Colonic mucosa (tissue), 4 donors: ENCODE results near the gene RBM19. TPM values are rescaled to one million over a fixed set of nuclear protein-coding genes. Genes with fewer than 3 reads are reported as not detected.

Experiments used
- DNase-seq: peaks from one replicate; pipeline ENCODE4 v3.0.0-alpha.2; 2020
- H3K27ac ChIP-seq: fragments of 200-600 bp; one replicate; pipeline ENCODE4 v1.8.0; 2021
- H3K27me3 ChIP-seq: fragments of 200-600 bp; one replicate; pipeline ENCODE4 v1.8.0; 2021
- H3K36me3 ChIP-seq: fragments of 200-600 bp; one replicate; pipeline ENCODE4 v1.8.0; 2021
- H3K4me1 ChIP-seq: fragments of 200-600 bp; one replicate; pipeline ENCODE4 v1.8.0; 2021; ENCODE audit warnings: mild to moderate bottlenecking
- H3K4me3 ChIP-seq: fragments of 200-600 bp; one replicate; pipeline ENCODE4 v1.8.0; 2021
- H3K9ac ChIP-seq, 2 donors: one replicate each; pipeline ENCODE4 v1.7.0; 2013; ENCODE audit warnings: control low read depth in 2 of 2, low read depth in 2 of 2, low read length in 2 of 2
- H3K9me3 ChIP-seq: fragments of 200-600 bp; one replicate; pipeline ENCODE4 v1.8.0; 2021
- intact Hi-C: fragments of 100-400 bp; cut with DNase I; formaldehyde crosslinking; loops from one replicate; pipeline ENCODE4 v1.14.1; 2022
- total RNA-seq, 2 donors: library from RNA; stranded (reverse); fragmentation: NEBNext Ultra II Directional in 1 of 2; extraction: Animal tissue kit (Norgen Biotek cat#: 25700) in 1 of 2; gene quantifications; one replicate each; pipeline ENCODE4 v1.2.1, GENCODE V29; 2021
- TF ChIP-seq, protein P1 (sequence below): fragments of 200-600 bp; IDR thresholded peaks from one replicate; pipeline ENCODE4 v1.8.0; 2022; ENCODE audit warnings: antibody characterized with exemption, mild to moderate bottlenecking
- donor health status: healthy.
- donor health status: DM: no; HTN: no; CAD: no.
- donor health status: DM: no; HTN: no; CAD: no.

The RBM19 gene
- total RNA-seq, 2 donors from 2014 or later = 13.5 to 33.1 TPM

DNA sequence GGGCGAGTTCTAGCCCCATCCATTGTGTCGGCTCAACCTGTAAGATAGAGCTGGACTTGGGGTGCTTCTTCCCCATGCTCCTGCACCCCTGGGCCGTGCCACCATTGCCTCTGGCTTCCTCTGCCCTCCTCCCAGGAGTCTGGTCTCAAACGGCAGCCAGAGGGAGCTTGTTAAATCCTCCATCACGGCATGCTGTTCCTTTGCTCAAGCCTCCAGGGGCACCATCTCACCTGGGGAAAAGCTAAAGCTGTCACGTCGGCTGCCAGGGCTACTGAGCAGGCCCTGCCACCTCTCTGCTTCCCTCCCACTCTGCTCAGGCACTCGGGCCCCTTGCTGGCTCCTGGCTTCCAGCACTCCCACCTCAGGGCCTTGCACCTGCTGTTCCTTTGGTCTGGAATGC, 140.4 kb downstream of the RBM19 start:
- no peaks in the 10 kb centered on the region for H3K36me3 ChIP-seq
- intact Hi-C loops = no loop called here

DNA sequence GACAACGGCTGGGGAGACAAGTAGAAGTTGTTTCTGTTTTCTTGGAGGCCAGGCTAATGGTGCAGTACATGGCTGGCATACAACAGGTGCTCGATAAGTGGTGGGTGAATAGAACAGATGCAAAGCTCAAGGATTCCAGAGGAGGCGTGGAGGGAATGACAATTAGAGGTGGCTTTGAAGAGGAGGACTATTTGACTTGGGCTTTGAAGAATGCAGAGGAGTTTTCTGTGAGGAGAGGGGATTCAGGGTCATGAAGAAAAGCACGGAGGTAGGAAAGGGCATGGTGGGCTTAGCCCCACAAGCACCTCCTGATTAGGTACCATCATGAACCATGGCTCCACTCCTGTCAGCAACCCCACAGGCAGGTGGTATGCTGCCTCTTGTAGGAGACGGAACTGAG, 142.3 kb downstream of the RBM19 start:
- Histone ChIP-seq H3K27ac (no peak overlapping the region), H3K9ac (no peak overlapping the region), H3K4me1 (no peaks in the 10 kb centered on the region), H3K36me3 (no peaks in the 10 kb centered on the region), H3K27me3 (no peaks in the 10 kb centered on the region), H3K9me3 (no peaks in the 10 kb centered on the region), H3K4me3 (no peak overlapping the region)
- DNase-seq = no peak
- TF ChIP-seq, protein P1, sequence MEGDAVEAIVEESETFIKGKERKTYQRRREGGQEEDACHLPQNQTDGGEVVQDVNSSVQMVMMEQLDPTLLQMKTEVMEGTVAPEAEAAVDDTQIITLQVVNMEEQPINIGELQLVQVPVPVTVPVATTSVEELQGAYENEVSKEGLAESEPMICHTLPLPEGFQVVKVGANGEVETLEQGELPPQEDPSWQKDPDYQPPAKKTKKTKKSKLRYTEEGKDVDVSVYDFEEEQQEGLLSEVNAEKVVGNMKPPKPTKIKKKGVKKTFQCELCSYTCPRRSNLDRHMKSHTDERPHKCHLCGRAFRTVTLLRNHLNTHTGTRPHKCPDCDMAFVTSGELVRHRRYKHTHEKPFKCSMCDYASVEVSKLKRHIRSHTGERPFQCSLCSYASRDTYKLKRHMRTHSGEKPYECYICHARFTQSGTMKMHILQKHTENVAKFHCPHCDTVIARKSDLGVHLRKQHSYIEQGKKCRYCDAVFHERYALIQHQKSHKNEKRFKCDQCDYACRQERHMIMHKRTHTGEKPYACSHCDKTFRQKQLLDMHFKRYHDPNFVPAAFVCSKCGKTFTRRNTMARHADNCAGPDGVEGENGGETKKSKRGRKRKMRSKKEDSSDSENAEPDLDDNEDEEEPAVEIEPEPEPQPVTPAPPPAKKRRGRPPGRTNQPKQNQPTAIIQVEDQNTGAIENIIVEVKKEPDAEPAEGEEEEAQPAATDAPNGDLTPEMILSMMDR = no peak
- intact Hi-C loops = no loop called here

More for the DNA sequence above, 140.4 kb downstream of the RBM19 start:
- TF ChIP-seq, protein P1 = no peak
- Histone ChIP-seq H3K4me1 (no peaks in the 10 kb centered on the region), H3K9me3 (no peaks in the 10 kb centered on the region), H3K27me3 (no peaks in the 10 kb centered on the region), H3K27ac (no peak overlapping the region), H3K4me3 (no peak overlapping the region), H3K9ac (no peak overlapping the region)
- DNase-seq = no peak

DNA sequence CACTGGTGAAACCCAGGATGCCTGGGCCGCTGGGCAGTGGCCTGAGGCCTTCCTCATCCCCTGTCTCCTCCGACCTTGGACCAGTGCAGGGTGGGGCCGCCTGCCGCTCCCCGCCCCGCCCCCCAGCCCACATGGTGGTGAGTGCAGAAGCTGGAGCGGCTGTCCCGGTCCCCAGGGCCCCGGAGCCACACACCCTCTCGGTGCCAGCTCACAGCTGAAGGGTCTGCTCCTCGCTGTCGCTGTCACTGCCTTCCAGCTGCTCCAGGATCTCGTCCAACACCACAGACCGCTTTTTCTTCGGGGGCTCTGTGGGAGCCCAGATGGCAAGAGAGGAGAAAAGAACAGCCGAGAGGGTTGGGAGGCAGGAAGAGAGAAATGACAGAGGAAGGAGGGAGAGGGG, 143.1 kb downstream of the RBM19 start:
- no peaks in the 10 kb centered on the region for H3K4me1 ChIP-seq
- H3K9me3 ChIP-seq = no peaks in the 10 kb centered on the region
- TF ChIP-seq, protein P1 = no peak
- no peaks in the 10 kb centered on the region for H3K36me3 ChIP-seq
- H3K27me3 ChIP-seq = no peaks in the 10 kb centered on the region
- intact Hi-C loops = no loop called here
- DNase-seq = no peak
- no peak overlapping the region for H3K27ac ChIP-seq
- no peak overlapping the region for H3K4me3 ChIP-seq
- no peak overlapping the region for H3K9ac ChIP-seq

DNA sequence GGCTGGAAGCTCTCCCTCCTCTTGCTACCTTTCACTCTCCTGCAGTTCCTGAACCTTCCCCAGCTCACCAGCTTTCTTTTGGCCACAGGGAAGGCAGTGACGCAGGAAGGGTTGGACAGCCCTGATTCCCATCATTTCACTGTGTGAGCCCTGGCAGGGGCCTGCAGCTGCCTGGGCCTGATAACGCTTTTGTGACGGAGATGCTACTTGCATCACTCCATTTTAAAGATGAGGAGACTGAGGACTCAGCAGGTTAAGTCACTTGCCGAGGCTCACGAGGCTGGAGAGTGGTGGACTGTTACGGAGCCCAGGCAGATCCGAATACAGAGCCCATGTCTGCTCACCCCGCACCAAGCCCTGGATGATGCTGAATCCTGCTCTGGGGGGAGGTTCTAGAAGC, 145.3 kb downstream of the RBM19 start:
- Histone ChIP-seq H3K9ac (no peak overlapping the region), H3K9me3 (no peaks in the 10 kb centered on the region), H3K36me3 (no peaks in the 10 kb centered on the region), H3K27me3 (no peaks in the 10 kb centered on the region), H3K4me1 (no peaks in the 10 kb centered on the region), H3K27ac (no peak overlapping the region), H3K4me3 (no peak overlapping the region)
- TF ChIP-seq, protein P1 = no peak
- DNase-seq = no peak
- intact Hi-C loops = no loop called here

DNA sequence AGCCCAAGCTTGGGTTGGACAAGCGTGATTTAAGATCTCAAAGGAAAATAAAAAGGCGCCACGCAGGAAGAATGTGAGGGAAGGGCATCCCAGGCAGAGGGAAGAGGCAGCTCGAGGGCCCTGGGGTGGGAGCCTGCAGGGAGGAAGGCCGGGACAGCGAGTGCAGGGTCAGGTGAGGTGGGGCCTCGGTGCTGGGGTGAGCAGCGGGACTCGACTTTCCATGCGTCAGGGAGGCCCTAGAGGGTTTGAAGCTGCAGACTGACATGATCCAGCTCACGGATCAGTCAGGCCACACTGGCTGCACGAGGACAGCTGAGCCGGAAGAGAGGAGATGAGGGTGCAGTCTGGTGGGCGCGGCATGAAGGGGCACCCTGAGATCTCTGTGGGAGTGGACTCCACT, 145.8 kb downstream of the RBM19 start:
- TF ChIP-seq, protein P1 = no peak
- Histone ChIP-seq H3K9me3 (no peaks in the 10 kb centered on the region), H3K4me3 (no peak overlapping the region), H3K27ac (no peak overlapping the region), H3K9ac (no peak overlapping the region), H3K36me3 (no peaks in the 10 kb centered on the region), H3K4me1 (no peaks in the 10 kb centered on the region), H3K27me3 (no peaks in the 10 kb centered on the region)
- no peak for DNase-seq
- intact Hi-C loops = no loop called here

DNA sequence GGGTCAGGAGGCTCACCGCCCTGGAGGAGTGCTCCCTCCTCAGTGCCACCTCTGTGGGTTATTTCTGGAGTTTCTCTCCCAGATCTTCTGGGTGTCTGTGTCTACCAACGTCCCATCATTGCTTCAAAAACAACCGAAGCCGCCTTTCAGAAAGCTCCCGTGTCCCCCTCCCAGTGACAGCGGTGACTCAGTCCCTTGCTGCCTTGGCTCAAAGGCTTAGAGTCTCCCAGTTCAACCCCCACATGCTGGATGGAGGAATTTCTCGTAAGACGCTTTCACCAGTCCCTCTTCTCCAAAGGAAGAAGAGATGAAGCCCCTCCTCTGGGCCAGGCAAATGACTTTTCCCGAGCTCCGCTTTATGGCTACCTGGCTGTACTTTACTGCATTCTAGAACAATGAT, 146.6 kb downstream of the RBM19 start:
- DNase-seq = no peak
- Histone ChIP-seq H3K9ac (no peak overlapping the region), H3K4me1 (no peaks in the 10 kb centered on the region), H3K9me3 (no peaks in the 10 kb centered on the region), H3K4me3 (no peak overlapping the region), H3K27me3 (no peaks in the 10 kb centered on the region), H3K27ac (no peak overlapping the region), H3K36me3 (no peaks in the 10 kb centered on the region)
- TF ChIP-seq, protein P1 = no peak
- intact Hi-C loops = no loop called here
